Central memory CD8-positive, alpha-beta T cell (primary cell): ENCODE measurements around the gene KLK2.
"Not testable (repeated sequence)": the region's sequence is repeated elsewhere in the genome, so short reads cannot be mapped to it uniquely, and the experiment has no call there.

Experiments used
- ATAC-seq: fragments of 150-1000 bp; cut with Tn5 transposase; replicated peaks from 2 replicates; pipeline ENCODE4 v1.10.0; 2022; ENCODE audit warnings: mild to moderate bottlenecking, moderate FRiP score, moderate number of reproducible peaks; ENCODE audit not compliant: poor library complexity, severe bottlenecking; ENCODE audit errors: extremely low read depth
- DNase-seq, 2 donors: peaks; one replicate each; pipeline ENCODE4 v3.0.0; 2021; ENCODE audit warnings: low spot score in 2 of 2
- H3K27ac Mint-ChIP-seq: one replicate; pipeline ENCODE4 v1.8.0; 2022; ENCODE audit warnings: low read depth, mild to moderate bottlenecking, moderate library complexity, mixed read lengths
- H3K27me3 Mint-ChIP-seq: one replicate; pipeline ENCODE4 v1.8.0; 2022; ENCODE audit warnings: mixed read lengths
- H3K36me3 Mint-ChIP-seq: one replicate; pipeline ENCODE4 v1.8.0; 2022; ENCODE audit warnings: mild to moderate bottlenecking, moderate library complexity, mixed read lengths; ENCODE audit not compliant: insufficient read depth
- H3K4me1 Mint-ChIP-seq: one replicate; pipeline ENCODE4 v1.8.0; 2022; ENCODE audit warnings: mixed read lengths
- H3K4me3 Mint-ChIP-seq: one replicate; pipeline ENCODE4 v1.8.0; 2022; ENCODE audit warnings: mild to moderate bottlenecking, moderate library complexity, mixed read lengths
- H3K9me3 Mint-ChIP-seq: one replicate; pipeline ENCODE4 v1.8.0; 2022; ENCODE audit warnings: mixed read lengths

The KLK2 gene

DNA sequence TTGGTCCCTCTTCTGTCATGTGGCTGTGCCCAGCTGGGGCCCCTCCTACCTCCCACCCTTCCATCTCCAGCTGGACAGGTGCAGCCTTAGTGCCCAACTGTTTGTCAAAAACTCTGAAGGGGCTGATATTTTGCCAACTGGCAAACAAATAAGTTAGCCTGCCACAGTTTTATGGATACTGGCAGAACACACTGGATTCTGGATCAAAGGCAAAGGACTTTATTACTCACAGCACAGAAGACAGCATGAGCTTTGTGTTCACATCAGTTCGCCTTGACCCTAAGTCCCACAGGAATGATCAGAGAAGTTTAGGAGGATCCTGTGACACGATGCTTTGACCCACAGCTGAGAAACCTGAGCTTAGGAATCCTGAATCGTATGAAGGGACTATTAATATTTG is 16.4 kb downstream of the KLK2 start:
- peaks cover 66% of the 10 kb centered on the region for H3K27me3 Mint-ChIP-seq
- no peak overlapping the region for H3K4me3 Mint-ChIP-seq
- ATAC-seq (no peak), DNase-seq (no peak)
- no peaks in the 10 kb centered on the region for H3K9me3 Mint-ChIP-seq
- H3K4me1 Mint-ChIP-seq, result no peaks in the 10 kb centered on the region
- no peaks in the 10 kb centered on the region for H3K36me3 Mint-ChIP-seq
- H3K27ac Mint-ChIP-seq, result no peak overlapping the region

DNA sequence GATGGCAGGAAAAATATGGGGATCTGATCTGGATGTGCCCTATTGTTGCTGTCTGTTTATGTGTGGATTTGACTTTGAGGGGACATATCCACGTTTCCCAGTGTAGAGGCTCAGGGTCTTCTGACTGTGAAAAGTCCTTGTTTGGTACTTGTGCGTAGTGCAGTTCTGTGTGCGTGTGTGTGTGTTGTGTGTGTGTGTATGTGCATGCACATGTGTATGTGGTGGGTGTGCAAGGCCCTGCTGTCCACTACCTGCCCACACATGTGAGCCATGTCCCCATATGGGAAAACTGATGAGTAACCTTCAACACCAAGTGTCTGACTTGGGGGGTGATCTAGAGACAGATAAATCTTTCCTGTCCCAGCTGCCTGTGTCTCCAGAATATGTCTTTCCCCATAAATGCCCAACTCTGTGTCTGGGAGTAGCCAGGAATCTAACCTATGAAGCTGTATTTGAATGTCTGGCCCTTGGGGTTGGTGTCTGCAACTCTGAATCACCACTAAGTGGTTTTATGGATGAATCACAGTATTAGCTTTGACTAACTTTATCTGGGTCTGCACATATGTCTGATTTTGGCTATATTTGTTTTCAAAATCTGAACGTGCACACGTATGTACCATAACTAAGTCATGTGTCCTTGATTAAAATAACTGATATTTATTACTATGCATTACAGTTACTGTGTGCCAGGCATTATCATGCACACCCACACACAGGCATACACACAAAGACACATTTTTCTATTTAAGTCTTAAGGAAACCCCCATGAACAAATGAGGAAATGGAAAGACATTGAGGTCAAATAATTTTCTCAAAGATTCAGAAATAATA is 17.4 kb downstream of the KLK2 start:
- Mint-ChIP-seq H3K36me3 (no peaks in the 10 kb centered on the region), H3K4me3 (no peak overlapping the region), H3K4me1 (no peaks in the 10 kb centered on the region), H3K9me3 (peaks cover 5% of the 10 kb centered on the region), H3K27ac (no peak overlapping the region), H3K27me3 (peaks cover 65% of the 10 kb centered on the region)
- ATAC-seq (no peak), DNase-seq (no peak)

DNA sequence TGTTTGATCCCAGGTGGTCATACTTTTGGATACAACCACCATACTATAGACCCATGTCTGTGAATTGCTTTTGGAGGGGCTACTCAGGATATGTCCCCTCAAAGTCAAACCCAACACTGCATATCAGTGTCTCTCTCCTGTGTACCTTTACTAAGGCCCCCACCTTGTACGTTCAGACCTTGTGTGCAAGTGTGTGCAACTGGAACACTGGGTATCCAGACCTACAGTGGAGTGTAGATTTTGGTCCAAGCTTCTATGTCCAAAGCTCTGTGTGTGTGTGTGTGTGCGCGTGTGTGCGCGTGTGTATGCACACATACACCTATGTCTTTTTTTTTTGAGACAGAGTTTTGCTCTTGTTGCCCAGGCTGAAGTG is 18.0 kb downstream of the KLK2 start:
- DNase-seq, result no peak
- Mint-ChIP-seq H3K36me3 (no peaks in the 10 kb centered on the region), H3K9me3 (peaks cover 5% of the 10 kb centered on the region), H3K4me1 (no peaks in the 10 kb centered on the region), H3K27ac (no peak overlapping the region), H3K27me3 (peaks cover 61% of the 10 kb centered on the region), H3K4me3 (no peak overlapping the region)
- no peak for ATAC-seq

DNA sequence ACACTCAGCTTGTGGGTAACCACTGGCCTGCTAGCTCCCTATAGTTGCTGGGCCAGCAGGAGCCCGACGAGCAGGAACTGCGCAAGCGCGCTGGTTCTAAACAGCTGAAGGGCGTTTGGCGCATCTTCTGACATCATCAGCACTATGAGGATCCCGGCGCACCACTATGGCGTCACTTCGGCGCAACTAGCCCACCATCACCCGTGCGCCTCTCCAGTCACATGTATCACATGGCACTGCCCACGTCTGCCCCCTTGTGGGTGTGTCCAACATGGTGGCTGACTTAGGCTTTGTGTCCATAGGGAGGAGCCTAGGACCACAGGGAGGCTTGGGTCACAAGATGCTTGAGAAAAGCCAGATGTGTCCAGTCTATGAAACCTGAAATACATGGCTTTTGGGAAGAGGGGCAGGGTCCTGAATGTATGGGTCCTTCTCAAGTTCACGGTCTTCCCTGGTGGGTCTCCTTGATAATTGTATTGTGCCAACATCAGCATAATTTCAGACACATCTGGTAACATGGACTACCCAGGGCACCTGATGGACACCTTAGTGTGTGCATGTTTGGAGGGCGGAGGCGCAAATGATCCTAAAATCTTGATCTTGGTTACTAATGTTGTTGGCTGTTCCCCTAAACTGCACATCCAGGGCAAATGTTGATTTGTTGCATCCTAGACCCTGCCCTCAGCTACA is 20.0 kb downstream of the KLK2 start:
- no peak for DNase-seq
- ATAC-seq, result no peak
- Mint-ChIP-seq H3K36me3 (no peaks in the 10 kb centered on the region), H3K27ac (no peak overlapping the region), H3K27me3 (peaks cover 61% of the 10 kb centered on the region), H3K4me3 (no peak overlapping the region), H3K4me1 (no peaks in the 10 kb centered on the region), H3K9me3 (peaks cover 5% of the 10 kb centered on the region)

DNA sequence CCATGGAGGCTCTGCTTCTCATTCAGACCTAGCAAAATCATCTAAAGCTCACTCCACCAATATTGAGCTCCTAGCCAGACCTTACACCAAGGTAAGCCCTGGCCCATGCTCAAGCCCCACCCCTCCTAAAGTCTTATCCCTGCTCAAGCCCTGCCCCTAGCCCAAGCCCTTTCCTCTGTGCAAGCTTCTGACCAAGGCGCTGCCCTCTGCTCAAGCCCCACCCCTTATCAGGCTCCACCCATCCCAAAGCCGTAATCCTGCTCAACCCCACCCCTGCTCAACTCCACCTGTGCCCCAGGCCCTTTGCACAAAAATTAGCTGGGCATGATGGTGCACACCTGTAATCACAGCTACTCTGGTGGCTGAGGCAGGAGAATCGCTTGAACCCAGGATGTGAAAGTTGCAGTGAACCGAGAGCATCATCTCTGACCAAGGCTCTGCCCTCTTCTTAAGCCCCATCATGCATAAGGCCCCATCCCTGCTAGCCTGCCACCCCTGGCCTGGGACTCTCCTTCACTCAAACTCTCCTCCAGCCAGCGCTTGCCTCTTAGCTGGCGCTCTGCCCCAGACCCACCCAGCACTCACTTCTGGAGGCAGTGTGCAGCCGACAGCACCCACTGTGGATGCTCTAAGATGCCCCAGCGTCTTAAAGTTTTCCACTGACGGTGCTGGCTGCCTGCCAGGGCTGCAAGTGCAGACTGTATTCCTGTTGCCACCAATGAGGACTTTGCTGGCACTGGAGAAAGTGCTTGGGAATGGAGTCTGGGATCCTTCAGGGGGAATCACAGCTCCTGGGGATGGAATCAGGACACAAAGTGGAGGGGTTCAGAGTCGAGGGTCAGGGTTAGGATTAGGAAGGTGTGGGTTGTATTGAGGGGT is 21.5 kb downstream of the KLK2 start:
- peaks cover 49% of the 10 kb centered on the region for H3K27me3 Mint-ChIP-seq
- H3K36me3 Mint-ChIP-seq, result no peaks in the 10 kb centered on the region
- peaks cover 5% of the 10 kb centered on the region for H3K9me3 Mint-ChIP-seq
- ATAC-seq (no peak), DNase-seq (no peak)
- H3K4me3 Mint-ChIP-seq, result no peak overlapping the region
- no peaks in the 10 kb centered on the region for H3K4me1 Mint-ChIP-seq
- no peak overlapping the region for H3K27ac Mint-ChIP-seq

DNA sequence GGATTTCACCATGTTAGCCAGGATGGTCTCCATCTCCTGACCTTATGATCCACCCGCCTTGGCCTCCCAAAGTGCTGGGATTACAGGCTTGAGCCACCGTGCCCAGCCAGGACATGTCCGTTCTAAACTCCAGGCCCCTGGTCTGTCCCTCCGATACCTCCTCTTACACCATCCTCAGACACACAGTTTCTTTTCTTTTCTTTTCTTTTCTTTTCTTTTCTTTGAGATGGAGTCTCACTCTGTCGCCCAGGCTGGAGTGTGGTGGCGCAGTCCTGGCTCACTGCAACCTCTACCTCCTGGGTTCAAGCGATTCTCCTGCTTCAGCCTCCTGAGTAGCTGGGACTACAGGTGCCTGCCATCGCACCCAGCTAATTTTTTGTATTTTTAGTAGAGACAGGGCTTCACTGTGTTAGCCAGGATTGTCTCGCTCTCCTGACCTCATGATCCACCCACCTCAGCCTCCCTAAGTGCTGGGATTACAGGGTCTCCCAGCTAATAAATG is 22.9 kb downstream of the KLK2 start:
- not testable (repeated sequence) for H3K4me3 Mint-ChIP-seq, H3K4me1 Mint-ChIP-seq, H3K9me3 Mint-ChIP-seq, DNase-seq, ATAC-seq, H3K27ac Mint-ChIP-seq, H3K36me3 Mint-ChIP-seq
- peaks cover 51% of the 10 kb centered on the region for H3K27me3 Mint-ChIP-seq

DNA sequence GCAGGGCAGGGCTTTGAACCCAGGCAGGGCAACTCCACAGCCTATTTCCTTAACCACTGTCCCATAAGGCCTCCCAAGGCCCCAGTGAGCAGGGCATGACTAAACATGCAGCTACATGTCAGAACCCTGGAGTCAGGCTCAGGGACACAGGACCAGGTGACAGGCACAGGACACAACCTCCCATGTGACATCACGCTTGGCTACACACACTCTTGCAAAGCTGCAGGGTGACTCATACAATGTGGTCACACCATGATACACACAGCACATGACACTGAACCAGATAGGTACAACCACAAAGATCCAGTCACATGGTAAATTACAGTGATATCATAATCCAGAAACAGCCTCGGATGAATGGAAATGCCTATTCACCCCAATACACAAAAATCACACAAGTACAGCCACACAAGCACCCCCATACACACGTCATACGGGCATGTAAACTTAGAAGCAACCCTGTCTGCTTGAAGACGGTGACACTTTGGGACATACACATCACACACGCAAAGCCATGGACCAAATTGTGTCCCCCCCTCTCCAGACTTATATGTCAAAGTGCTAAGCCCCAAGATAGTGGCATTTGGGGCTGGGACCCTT is 23.5 kb downstream of the KLK2 start:
- no peaks in the 10 kb centered on the region for H3K36me3 Mint-ChIP-seq
- peaks cover 54% of the 10 kb centered on the region for H3K27me3 Mint-ChIP-seq
- H3K9me3 Mint-ChIP-seq, result peaks cover 5% of the 10 kb centered on the region
- no peak overlapping the region for H3K27ac Mint-ChIP-seq
- no peak overlapping the region for H3K4me3 Mint-ChIP-seq
- DNase-seq, result no peak
- ATAC-seq, result no peak
- no peaks in the 10 kb centered on the region for H3K4me1 Mint-ChIP-seq

DNA sequence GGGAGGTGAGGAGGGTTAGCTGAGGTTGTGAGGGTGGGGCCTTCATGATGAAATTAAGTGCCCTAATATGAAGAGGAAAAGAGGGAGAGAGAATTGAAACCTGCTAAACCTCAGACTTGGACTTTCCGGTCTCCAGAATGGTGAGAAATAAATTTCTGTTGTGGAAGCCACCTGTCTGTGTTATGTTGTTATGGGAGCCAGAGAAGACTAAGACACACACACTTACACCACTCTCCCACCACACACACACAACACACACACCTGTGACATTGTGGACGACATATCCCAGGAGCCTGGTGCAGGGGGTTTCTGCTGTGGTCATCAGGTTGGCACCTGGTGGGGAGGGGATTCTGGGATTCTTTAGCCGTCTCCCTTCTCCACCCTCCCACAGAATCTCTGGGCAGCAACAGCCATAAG is 24.0 kb downstream of the KLK2 start:
- no peak for DNase-seq
- Mint-ChIP-seq H3K36me3 (no peaks in the 10 kb centered on the region), H3K9me3 (peaks cover 5% of the 10 kb centered on the region), H3K27me3 (peaks cover 51% of the 10 kb centered on the region), H3K4me1 (no peaks in the 10 kb centered on the region), H3K4me3 (no peak overlapping the region), H3K27ac (no peak overlapping the region)
- no peak for ATAC-seq

DNA sequence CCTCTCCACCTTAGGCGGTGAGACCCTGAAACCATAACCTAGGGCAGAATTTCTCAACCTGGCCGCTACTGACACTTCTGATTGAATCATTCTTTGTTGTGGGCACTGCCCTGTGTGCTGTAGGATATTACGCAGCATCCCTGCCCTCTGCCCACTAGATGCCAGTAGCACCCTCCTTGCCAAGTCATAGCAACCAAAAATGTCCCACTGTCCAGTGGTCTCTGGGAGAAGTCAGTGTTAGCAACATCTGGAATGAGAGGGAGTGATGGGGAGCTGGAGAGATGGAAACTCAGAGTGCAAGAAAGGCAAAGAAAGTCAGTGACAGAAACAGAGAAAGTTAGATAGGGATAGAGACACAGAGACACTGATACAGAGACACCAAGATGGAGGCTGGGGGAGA is 24.4 kb downstream of the KLK2 start:
- H3K36me3 Mint-ChIP-seq, result no peaks in the 10 kb centered on the region
- H3K27ac Mint-ChIP-seq, result no peak overlapping the region
- H3K9me3 Mint-ChIP-seq, result peaks cover 5% of the 10 kb centered on the region
- peaks cover 47% of the 10 kb centered on the region for H3K27me3 Mint-ChIP-seq
- no peak for DNase-seq
- H3K4me3 Mint-ChIP-seq, result no peak overlapping the region
- no peak for ATAC-seq
- no peaks in the 10 kb centered on the region for H3K4me1 Mint-ChIP-seq

DNA sequence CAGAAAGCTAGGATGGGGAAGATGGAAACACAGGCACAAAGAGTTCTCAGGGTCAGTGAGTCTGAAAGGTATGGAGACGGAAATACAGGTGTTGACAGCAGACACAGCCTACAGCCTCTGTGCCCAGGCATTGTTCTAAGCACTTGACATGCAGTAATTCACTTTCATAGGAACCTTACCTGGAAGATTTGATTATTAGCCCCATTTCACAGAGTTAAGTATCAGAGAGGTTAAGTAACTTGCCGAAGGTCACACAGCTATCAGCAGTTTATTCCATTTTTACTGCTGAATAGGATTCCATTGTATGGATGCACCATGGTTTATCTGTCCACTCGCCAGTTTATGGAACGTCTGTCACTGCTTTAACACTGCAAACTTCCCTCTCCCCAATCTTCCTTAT is 24.8 kb downstream of the KLK2 start:
- DNase-seq (no peak), ATAC-seq (no peak)
- H3K4me3 Mint-ChIP-seq, result no peak overlapping the region
- H3K27me3 Mint-ChIP-seq, result peaks cover 47% of the 10 kb centered on the region
- H3K4me1 Mint-ChIP-seq, result no peaks in the 10 kb centered on the region
- peaks cover 5% of the 10 kb centered on the region for H3K9me3 Mint-ChIP-seq
- no peaks in the 10 kb centered on the region for H3K36me3 Mint-ChIP-seq
- H3K27ac Mint-ChIP-seq, result no peak overlapping the region

DNA sequence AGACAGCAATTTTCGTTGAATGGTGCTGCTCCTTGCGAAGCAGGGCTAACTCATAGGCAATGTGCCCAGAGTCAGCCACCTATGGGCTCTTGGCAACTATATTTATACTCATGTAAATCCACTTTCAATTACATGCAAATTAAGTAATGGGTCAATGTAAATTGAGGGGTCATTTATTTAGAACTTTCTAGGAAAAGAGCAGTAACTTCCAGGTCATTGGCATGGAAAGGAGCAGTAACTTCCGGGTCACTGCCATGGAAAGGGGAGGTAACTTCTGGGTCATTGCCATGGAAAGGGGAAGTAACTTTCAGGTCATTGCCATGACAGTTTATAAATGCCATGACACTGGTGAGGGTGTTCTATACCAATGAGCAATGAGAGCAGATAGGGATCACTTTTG is 26.3 kb downstream of the KLK2 start:
- no peaks in the 10 kb centered on the region for H3K4me1 Mint-ChIP-seq
- H3K36me3 Mint-ChIP-seq, result no peaks in the 10 kb centered on the region
- ATAC-seq (no peak), DNase-seq (no peak)
- H3K27ac Mint-ChIP-seq, result no peak overlapping the region
- H3K4me3 Mint-ChIP-seq, result no peak overlapping the region
- peaks cover 40% of the 10 kb centered on the region for H3K27me3 Mint-ChIP-seq
- H3K9me3 Mint-ChIP-seq, result peaks cover 5% of the 10 kb centered on the region

DNA sequence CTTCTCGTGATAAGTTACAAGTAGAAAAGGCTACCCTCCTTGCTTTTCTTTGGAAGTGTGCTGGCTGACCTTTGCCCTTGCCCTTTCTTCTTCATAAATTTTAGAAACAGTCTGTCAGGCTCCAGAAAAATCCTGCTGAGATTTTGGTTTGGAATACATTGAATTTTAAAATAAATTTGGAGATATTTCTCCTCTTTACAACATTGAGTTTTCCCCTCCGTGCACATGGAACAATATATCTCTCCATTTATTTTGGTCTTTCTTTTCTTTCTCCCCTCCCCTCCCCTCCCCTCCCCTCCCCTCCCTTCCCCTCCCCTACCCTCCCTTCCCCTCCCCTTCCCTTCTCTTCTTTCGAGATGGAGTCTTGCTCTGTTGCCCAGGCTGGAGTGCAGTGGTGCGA is 29.4 kb downstream of the KLK2 start:
- no peaks in the 10 kb centered on the region for H3K9me3 Mint-ChIP-seq
- DNase-seq, result no peak
- H3K4me1 Mint-ChIP-seq, result no peaks in the 10 kb centered on the region
- no peak overlapping the region for H3K4me3 Mint-ChIP-seq
- H3K27me3 Mint-ChIP-seq, result peaks cover 15% of the 10 kb centered on the region
- no peaks in the 10 kb centered on the region for H3K36me3 Mint-ChIP-seq
- no peak overlapping the region for H3K27ac Mint-ChIP-seq
- ATAC-seq, result no peak
